Stimulated activated effector memory CD8-positive, alpha-beta T cell treated with anti-CD3 and anti-CD28 coated beads, Interleukin-12 subunit alpha, Interleukin-12 subunit beta, amount 100 ng/mL, for 72 hours (primary cell): ENCODE measurements around the gene TMEM45A.

Experiments used
- ATAC-seq: fragments of 150-1000 bp; cut with Tn5 transposase; 2 replicates; pipeline ENCODE4 v1.10.0; 2021
- DNase-seq, 2 donors: peaks; one replicate each; pipeline ENCODE4 v3.0.0; 2021 to 2022; ENCODE audit warnings: low spot score in 2 of 2
- H3K27ac Mint-ChIP-seq: one replicate; pipeline ENCODE4 v1.8.0; 2022; ENCODE audit warnings: mild to moderate bottlenecking, mixed read lengths
- H3K36me3 Mint-ChIP-seq: one replicate; pipeline ENCODE4 v1.8.0; 2022; ENCODE audit warnings: mild to moderate bottlenecking, mixed read lengths
- H3K4me1 Mint-ChIP-seq: one replicate; pipeline ENCODE4 v1.8.0; 2022; ENCODE audit warnings: mixed read lengths
- H3K4me3 Mint-ChIP-seq: one replicate; pipeline ENCODE4 v1.8.0; 2022; ENCODE audit warnings: mild to moderate bottlenecking, mixed read lengths
- H3K9me3 Mint-ChIP-seq: one replicate; pipeline ENCODE4 v1.8.0; 2022; ENCODE audit warnings: mixed read lengths

Gene TMEM45A

GRCh38 chr3:100600181-100601042 lies 108.0 kb downstream of the TMEM45A start:
- H3K4me3 Mint-ChIP-seq = no peak overlapping the region
- no peak overlapping the region for H3K27ac Mint-ChIP-seq
- ATAC-seq = no peak
- peaks cover 12% of the 10 kb centered on the region for H3K4me1 Mint-ChIP-seq
- no peak for DNase-seq
- H3K9me3 Mint-ChIP-seq = peaks cover 3% of the 10 kb centered on the region
- H3K36me3 Mint-ChIP-seq = no peaks in the 10 kb centered on the region

DNA sequence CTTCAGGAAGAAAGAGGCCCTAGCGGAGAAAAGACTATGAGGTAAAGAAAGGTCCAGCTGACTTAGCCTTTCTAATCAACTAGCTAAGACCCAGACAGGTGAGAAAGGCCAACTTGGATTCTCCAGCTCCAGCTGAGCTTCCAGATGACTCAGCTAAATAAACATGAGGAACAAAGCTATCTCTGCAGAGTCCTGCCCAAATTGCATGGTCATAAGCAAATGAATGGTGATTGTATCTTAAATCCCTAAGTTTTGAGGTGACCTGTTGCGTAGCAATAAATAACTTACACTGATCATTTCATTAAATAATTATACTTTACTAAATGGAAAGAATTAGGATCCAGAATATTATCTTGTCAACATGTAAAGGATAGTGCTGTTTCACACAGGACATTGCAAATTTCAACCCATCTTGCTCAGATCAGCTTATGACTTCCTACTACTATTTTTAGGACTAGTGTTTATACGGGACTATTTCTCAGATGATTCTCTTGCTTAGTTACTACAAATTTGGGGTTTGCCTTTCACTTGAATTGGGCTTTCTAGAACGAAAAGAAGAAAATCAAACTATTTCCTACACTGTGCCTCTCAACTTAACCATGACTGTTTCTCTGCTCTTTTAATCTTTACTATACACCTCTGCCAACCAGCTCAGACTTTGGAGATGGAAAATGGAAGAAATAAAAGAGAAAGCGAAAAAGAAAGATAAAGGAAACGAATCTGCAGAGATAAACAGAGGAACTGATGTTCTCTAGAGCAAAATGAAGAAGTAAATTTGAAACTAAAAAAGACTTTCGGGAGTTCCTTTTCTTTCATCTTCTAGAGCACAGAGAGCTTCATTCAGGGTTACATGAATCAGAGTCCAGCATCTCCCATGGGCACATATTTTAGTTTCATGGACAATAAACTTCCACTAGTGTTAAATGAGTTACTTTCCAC lies 110.4 kb downstream of the TMEM45A start:
- Mint-ChIP-seq H3K27ac (no peak overlapping the region), H3K9me3 (peaks cover 3% of the 10 kb centered on the region), H3K4me3 (peak overlapping the region; percentile 21), H3K36me3 (no peaks in the 10 kb centered on the region), H3K4me1 (peaks cover 12% of the 10 kb centered on the region)
- ATAC-seq (no peak), DNase-seq (no peak)

DNA sequence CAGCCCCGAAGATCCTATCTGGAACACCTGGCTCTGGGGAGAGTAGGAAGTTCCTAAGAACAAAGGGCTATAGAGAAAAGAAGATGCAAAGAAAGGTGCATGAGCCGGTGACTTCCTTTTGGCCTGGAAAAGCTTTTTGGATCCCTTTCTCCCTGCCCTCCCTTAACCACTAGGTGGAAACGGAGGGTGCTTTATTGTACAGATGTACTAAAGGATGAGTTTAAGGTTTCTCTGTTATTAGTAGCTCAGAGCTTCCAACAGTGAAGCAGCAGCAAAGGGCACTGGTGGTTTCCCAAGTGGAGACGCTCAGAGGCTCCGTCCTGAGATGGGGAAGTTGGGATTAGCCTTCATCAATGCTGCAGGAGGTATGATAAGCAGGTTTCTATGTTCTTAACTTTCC lies 111.0 kb downstream of the TMEM45A start:
- no peaks in the 10 kb centered on the region for H3K36me3 Mint-ChIP-seq
- peaks cover 3% of the 10 kb centered on the region for H3K9me3 Mint-ChIP-seq
- DNase-seq = no peak
- peak overlapping the region; percentile 21 for H3K4me3 Mint-ChIP-seq
- no peak overlapping the region for H3K27ac Mint-ChIP-seq
- peaks cover 12% of the 10 kb centered on the region for H3K4me1 Mint-ChIP-seq
- ATAC-seq = no peak

- ATAC-seq = no peak
- H3K4me1 Mint-ChIP-seq = peaks cover 12% of the 10 kb centered on the region
Measured at GRCh38 chr3:100605358-100605757, 112.9 kb downstream of the TMEM45A start.

GRCh38 chr3:100606894-100607512 lies 114.6 kb downstream of the TMEM45A start:
- no peak overlapping the region for H3K4me3 Mint-ChIP-seq
- DNase-seq = no peak
- ATAC-seq = no peak
- no peak overlapping the region for H3K27ac Mint-ChIP-seq
- H3K36me3 Mint-ChIP-seq = no peaks in the 10 kb centered on the region
- peaks cover 12% of the 10 kb centered on the region for H3K4me1 Mint-ChIP-seq
- H3K9me3 Mint-ChIP-seq = no peaks in the 10 kb centered on the region

More at GRCh38 chr3:100605358-100605757, 112.9 kb downstream of the TMEM45A start:
- Mint-ChIP-seq H3K4me3 (no peak overlapping the region), H3K27ac (no peak overlapping the region), H3K9me3 (no peaks in the 10 kb centered on the region), H3K36me3 (no peaks in the 10 kb centered on the region)
- no peak for DNase-seq

DNA sequence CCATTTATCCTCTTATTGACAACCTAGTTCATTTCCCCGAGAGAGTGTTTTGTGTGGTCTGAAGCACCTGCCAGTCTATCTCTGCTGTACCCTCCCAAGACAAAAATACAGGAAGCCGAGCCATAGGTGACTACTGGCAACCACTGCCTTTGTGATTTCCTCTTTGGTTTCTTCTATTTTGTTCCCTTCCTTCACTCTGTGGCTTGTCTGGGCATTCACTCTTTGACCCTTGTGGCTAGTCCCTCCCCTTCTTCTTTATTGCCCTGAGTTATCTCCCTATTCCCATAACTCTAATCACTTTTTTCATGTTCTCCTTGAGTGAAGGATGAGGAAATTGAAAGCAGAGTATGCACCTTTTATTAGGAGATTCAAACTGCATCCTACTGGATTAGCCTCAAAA lies 116.9 kb downstream of the TMEM45A start, which contains the start of gene ADGRG7:
TSS of gene ADGRG7 (plus strand) at position 297 of the 400 bp plus-strand sequence. CDS start 256 bp downstream, outside the sequence.
- Mint-ChIP-seq H3K27ac (no peak within 1 kb of the TSS), H3K4me3 (no peak within 1 kb of the TSS), H3K36me3 (no peaks in the 10 kb centered on the region), H3K4me1 (no peaks in the 10 kb centered on the region), H3K9me3 (no peaks in the 10 kb centered on the region)
- no peak for DNase-seq
- no peak for ATAC-seq

DNA sequence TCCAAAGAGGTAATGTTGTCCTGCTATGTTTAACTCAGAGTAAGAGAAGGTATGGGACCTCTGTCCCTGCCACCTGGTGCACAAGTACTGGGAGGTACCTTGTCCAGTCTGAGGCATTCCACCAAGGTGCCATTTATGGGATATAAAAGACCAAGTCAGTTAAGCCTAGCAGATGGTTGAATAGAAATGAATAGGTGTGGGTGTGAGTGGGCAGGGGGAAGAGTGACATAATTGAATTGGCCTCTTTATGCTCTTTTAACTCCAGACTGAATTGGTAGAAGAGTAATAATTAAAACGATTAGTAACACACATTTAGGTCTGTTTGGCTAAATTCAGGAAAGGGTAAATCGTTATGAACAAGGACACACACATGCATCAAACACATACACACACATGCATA lies 117.5 kb downstream of the TMEM45A start:
- DNase-seq (no peak), ATAC-seq (no peak)
- Mint-ChIP-seq H3K4me1 (no peaks in the 10 kb centered on the region), H3K27ac (no peak overlapping the region), H3K4me3 (no peak overlapping the region), H3K36me3 (no peaks in the 10 kb centered on the region), H3K9me3 (no peaks in the 10 kb centered on the region)

- ATAC-seq = no peak
- no peak overlapping the region for H3K27ac Mint-ChIP-seq
- H3K36me3 Mint-ChIP-seq = no peaks in the 10 kb centered on the region
- H3K9me3 Mint-ChIP-seq = no peaks in the 10 kb centered on the region
- no peak overlapping the region for H3K4me3 Mint-ChIP-seq
- H3K4me1 Mint-ChIP-seq = no peaks in the 10 kb centered on the region
- DNase-seq = no peak
Measured at GRCh38 chr3:100611221-100611620, 118.8 kb downstream of the TMEM45A start.

DNA sequence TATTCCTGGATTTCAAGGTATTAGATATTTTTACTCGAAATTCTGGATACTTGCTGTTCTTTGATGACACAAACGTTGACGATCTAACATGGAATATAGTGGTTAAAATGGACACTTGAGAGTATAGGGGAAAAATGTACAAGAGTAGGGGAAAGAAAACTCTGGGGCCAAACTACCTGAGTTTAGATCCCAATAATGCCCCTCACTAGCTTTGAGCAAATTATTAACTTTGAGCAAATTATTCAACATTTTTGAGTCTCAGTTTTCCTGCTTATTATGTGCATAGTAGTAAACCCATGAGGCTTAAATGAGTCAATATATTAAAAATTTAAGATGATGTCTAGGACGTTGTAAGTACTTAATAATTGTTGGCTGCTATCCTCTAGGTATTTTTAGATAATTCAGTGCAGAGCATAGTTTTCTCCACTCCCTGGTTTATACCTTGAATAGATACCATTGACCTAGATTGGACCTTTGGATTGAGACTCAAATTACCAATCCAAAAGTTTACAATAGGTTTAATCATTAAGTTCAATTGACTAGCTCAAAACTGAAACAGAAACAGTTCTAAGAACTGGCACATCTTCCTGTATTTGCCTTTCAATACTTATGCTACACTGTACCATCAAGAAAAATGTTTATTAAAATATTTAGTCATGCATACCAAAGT lies 121.4 kb downstream of the TMEM45A start:
- Mint-ChIP-seq H3K4me1 (no peaks in the 10 kb centered on the region), H3K27ac (no peak overlapping the region), H3K36me3 (no peaks in the 10 kb centered on the region), H3K9me3 (no peaks in the 10 kb centered on the region), H3K4me3 (no peak overlapping the region)
- no peak for DNase-seq
- ATAC-seq = no peak

DNA sequence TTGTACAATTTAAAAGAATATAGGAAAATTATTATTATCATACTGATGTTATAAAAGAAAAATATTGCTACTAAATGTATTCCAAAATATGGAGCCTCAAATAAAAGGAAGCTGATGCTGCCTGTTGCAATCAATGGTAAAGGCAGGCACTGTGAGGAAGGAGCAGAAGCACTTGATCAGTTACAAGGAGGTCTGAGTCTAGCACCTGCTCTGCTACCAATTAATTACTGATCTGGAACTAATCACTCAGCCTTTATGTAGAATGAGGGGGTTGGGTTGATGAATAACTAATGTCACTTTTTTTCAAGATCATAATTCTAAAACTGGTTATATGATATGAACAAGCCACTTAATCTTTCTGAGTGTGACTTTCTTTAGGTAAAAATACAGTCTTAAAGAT lies 122.5 kb downstream of the TMEM45A start:
- H3K27ac Mint-ChIP-seq = no peak overlapping the region
- H3K36me3 Mint-ChIP-seq = no peaks in the 10 kb centered on the region
- DNase-seq (no peak), ATAC-seq (no peak)
- H3K4me1 Mint-ChIP-seq = no peaks in the 10 kb centered on the region
- no peaks in the 10 kb centered on the region for H3K9me3 Mint-ChIP-seq
- no peak overlapping the region for H3K4me3 Mint-ChIP-seq

DNA sequence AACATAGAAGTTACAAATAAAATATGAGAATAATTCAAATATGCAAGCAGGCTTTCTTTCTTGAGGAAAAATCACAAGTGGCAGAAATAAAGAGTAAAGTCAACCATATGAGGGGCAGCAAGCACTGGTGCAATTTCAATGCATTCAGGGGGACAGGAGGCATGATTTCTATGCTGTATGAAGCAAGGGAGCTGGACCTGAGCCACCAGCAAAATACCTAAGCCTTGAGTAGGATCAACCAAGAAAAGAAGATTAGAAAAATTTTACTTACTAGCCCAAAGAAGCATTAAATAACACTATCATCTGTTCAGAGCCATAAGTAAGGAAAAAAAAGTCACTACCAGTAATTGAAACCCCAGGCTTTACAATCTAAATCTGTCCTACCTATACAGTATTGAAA lies 123.3 kb downstream of the TMEM45A start:
- no peak for DNase-seq
- H3K4me3 Mint-ChIP-seq = no peak overlapping the region
- H3K9me3 Mint-ChIP-seq = no peaks in the 10 kb centered on the region
- H3K27ac Mint-ChIP-seq = no peak overlapping the region
- H3K4me1 Mint-ChIP-seq = no peaks in the 10 kb centered on the region
- H3K36me3 Mint-ChIP-seq = no peaks in the 10 kb centered on the region
- ATAC-seq = no peak

GRCh38 chr3:100621251-100621650 lies 128.8 kb downstream of the TMEM45A start:
- no peak for ATAC-seq
- no peaks in the 10 kb centered on the region for H3K36me3 Mint-ChIP-seq
- no peaks in the 10 kb centered on the region for H3K4me1 Mint-ChIP-seq
- H3K9me3 Mint-ChIP-seq = no peaks in the 10 kb centered on the region
- no peak for DNase-seq
- no peak overlapping the region for H3K4me3 Mint-ChIP-seq
- no peak overlapping the region for H3K27ac Mint-ChIP-seq
